Fibroblast of pulmonary artery (primary cell): ENCODE results near the gene XDH.

Experiments used
- DNase-seq: peaks from one replicate; pipeline ENCODE4 v3.0.0-alpha.2; 2010; ENCODE audit warnings: low read depth
- H3K4me3 ChIP-seq: replicated peaks from 2 replicates; pipeline ENCODE4 v1.5.1; 2011; ENCODE audit warnings: low read depth, mild to moderate bottlenecking, control low read depth, low read length, moderate library complexity
- TF ChIP-seq, protein P1 (sequence below): IDR thresholded peaks from 2 replicates; pipeline ENCODE4 v1.5.1; 2011; ENCODE audit warnings: mild to moderate bottlenecking, control low read depth, low read length, inconsistent platforms; ENCODE audit errors: missing control alignments

XDH gene

DNA sequence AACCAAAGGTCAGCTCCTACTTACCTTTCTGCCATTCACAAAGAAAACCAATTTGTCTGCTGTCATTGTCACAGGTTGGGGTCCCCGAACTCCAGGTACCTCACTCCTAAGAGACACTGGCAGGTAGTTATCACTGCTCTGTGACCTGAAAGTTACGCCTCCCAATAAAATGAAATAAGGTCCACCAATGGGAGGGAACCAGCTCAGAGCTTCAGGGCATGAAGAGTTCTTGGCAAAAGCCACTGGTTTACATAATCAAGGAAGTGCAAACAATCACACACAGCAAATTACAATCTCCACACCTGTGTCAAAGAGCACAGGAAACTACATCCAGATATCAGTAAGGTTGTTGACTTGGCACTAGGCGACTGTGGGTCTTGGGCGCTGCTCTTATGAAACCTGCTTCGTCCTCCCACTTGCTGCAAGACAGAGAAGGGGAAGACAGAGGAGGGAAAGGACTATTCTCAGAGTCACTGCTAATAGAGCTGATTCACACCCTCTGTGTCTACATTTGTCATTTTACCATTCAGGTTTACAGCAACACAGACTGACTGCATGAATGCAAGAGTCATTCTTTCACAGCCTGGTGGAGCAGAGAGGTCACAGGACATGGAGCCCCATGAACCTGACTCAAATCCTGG lies at the start of gene XDH:
TSS of gene XDH (minus strand) at position 142 of the 641 bp plus-strand sequence. CDS start at position 66, 76 bp downstream.
- TF ChIP-seq, protein P1, sequence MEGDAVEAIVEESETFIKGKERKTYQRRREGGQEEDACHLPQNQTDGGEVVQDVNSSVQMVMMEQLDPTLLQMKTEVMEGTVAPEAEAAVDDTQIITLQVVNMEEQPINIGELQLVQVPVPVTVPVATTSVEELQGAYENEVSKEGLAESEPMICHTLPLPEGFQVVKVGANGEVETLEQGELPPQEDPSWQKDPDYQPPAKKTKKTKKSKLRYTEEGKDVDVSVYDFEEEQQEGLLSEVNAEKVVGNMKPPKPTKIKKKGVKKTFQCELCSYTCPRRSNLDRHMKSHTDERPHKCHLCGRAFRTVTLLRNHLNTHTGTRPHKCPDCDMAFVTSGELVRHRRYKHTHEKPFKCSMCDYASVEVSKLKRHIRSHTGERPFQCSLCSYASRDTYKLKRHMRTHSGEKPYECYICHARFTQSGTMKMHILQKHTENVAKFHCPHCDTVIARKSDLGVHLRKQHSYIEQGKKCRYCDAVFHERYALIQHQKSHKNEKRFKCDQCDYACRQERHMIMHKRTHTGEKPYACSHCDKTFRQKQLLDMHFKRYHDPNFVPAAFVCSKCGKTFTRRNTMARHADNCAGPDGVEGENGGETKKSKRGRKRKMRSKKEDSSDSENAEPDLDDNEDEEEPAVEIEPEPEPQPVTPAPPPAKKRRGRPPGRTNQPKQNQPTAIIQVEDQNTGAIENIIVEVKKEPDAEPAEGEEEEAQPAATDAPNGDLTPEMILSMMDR = no peak
- DNase-seq = no peak
- H3K4me3 ChIP-seq = no peak within 1 kb of the TSS

DNA sequence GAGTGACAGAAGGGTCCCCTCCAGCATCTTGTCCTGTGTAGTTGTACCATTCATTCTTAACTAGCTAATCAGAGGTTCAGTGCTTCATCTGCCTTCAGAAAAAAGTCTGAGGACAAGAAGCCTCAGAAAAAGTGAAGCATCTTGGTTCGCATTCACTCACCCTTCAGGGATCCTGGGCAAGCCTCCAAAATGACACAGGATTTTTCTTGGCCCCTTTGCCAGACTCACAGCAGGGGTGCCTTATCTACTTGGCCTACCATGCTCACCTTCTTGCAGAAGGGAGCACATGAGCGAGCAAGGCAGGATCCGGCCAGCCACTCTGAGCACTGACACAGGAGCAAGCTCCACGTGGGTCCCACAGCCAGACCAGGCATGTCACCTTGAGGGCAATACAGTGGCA lies 43.1 kb upstream of the XDH start:
- H3K4me3 ChIP-seq = no peak overlapping the region
- TF ChIP-seq, protein P1 = no peak
- no peak for DNase-seq

DNA sequence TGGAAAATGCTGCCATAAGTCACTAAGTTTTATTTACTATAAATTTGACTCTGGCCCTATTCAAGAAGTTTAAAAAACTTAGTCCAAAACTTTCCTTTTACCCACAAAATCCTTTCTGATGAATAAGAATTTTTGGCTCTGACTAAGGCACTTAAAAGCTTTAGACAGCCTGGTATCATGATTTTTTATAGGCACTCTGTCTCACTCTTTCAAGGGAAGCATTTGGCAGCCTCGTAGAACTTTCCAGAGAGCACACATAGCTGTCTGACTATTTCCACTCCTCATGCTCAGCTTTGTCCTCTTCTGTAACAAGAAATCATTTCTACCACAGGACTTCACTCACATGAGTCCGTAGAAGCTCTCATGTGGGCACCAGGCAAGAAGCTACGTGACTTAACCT lies 32.3 kb upstream of the XDH start:
- no peak for DNase-seq
- TF ChIP-seq, protein P1 = no peak
- no peak overlapping the region for H3K4me3 ChIP-seq

DNA sequence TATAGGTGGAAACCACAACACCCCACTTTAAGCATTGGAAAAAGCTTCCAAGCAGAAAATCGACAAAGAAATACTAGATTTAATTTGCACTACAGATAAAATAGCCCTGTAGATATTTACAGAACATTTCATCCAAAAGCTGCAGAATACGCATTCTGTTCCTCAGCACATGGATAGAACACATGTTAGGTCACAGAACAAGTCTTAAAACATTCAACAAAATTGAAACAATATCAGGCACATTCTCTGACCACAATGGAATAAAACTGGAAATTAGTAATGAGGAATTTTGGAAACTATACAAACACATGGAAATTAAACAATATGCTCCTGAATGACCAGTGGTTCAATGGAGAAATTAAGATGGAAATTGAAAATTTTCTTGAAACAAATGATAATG lies 27.8 kb upstream of the XDH start:
- no peak overlapping the region for H3K4me3 ChIP-seq
- TF ChIP-seq, protein P1 = no peak
- DNase-seq = no peak

DNA sequence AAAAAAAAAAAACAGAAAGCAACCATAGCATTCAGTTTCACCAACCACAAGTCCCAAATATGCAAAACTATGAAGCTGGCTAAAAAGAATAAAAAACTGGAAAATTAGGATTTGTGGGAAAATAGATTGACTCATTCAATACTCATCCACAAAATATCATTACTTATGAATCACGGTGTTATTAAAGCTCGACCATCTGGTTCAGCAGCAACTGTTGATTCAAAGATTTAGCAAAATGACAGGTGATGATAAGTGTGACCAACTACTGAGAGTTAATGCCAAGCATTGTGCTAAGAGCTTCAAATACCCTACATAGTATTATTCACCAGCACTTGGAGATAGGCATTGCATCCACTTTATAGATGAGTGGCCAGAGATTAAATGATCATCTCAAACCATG lies 26.2 kb upstream of the XDH start:
- peak; percentile 31 for DNase-seq
- H3K4me3 ChIP-seq = no peak overlapping the region
- TF ChIP-seq, protein P1 = no peak

DNA sequence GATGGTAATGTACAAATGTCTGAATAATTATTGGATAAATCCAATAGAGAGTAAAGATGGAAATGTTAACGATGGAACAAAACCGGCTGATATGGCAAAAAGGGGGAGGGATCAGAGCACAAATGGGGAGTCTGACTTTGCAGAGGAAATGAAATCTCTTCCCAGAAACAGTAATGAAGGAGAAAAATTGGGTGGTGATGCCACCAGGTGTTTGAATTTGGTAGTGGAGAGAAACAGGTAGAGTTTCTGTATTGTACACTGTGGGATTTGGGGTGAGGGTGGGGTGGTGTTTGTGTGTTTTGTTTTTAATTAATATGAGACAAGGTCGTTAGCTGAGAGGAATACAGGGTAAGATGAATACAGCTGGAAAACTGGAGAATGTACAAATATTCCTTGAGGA lies 20.4 kb upstream of the XDH start:
- DNase-seq = no peak
- H3K4me3 ChIP-seq = no peak overlapping the region
- TF ChIP-seq, protein P1 = peak; percentile 28

DNA sequence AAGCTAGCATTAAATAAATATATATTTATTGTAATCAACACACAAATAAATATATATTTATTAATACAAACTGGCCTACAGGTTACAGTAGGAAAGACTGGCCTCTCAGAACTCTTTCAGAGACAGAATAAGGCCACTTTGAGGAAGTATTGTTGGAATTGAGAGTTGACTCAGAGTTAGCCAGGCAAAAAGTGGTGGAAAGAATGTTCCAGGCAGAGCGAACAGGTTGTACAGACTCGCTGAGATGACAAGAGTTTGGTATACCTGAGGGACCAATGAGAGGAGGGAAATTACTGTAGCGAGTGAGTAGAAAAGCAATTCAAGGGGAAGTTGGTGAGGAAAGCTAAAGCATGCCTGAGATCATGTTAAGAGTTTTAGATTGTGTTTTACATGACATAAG lies 19.0 kb upstream of the XDH start:
- no peak for DNase-seq
- TF ChIP-seq, protein P1 = no peak
- H3K4me3 ChIP-seq = no peak overlapping the region
